Neural cell (in vitro differentiated cells): Measurements from ENCODE around the gene SPP2. TPM values are rescaled to one million over a fixed set of nuclear protein-coding genes. Genes with fewer than 3 reads are reported as not detected.

Source experiments
- H2AFZ ChIP-seq: fragments of 200-600, 300-800 bp; sonication (generic), shearing (Covaris generic); 2 replicates; pipeline ENCODE4 v1.6.0; 2014; ENCODE audit warnings: low read depth, mild to moderate bottlenecking, antibody characterized with exemption, low read length, moderate library complexity
- H3F3A ChIP-seq: fragments of 200-600 bp; shearing (Covaris generic); 2 replicates; pipeline ENCODE4 v1.6.1; 2016; ENCODE audit warnings: mild to moderate bottlenecking, moderate library complexity, mixed read lengths, antibody characterized with exemption, low read length; ENCODE audit not compliant: insufficient read depth, poor library complexity, severe bottlenecking
- H3K27ac ChIP-seq: fragments of 200-600, 300-800 bp; sonication (generic), shearing (Covaris generic); 2 replicates; pipeline ENCODE4 v1.5.1; 2014; ENCODE audit warnings: mild to moderate bottlenecking, low read length, moderate library complexity
- H3K27me3 ChIP-seq: fragments of 300-800, 200-600 bp; sonication (generic), shearing (Covaris generic); 2 replicates; pipeline ENCODE4 v1.6.0; 2014; ENCODE audit warnings: mild to moderate bottlenecking, low read depth, low read length, moderate library complexity; ENCODE audit not compliant: insufficient read depth
- H3K36me3 ChIP-seq: fragments of 300-800, 200-600 bp; sonication (generic), shearing (Covaris generic); 2 replicates; pipeline ENCODE4 v1.5.1; 2014; ENCODE audit warnings: mild to moderate bottlenecking, antibody characterized with exemption, low read length, moderate library complexity; ENCODE audit not compliant: insufficient read depth
- H3K4me2 ChIP-seq: fragments of 300-800, 200-600 bp; sonication (generic), shearing (Covaris generic); 2 replicates; pipeline ENCODE4 v1.6.0; 2014; ENCODE audit warnings: mild to moderate bottlenecking, low read length
- H3K4me3 ChIP-seq: fragments of 300-800, 200-600 bp; sonication (generic), shearing (Covaris generic); 2 replicates; pipeline ENCODE4 v1.5.1; 2014; ENCODE audit warnings: mild to moderate bottlenecking, low read length, moderate library complexity
- H3K79me2 ChIP-seq: fragments of 200-600 bp; shearing (Covaris generic); replicated peaks from 2 replicates; pipeline ENCODE4 v1.6.0; 2014; ENCODE audit warnings: mild to moderate bottlenecking, low read length, moderate library complexity; ENCODE audit not compliant: insufficient read depth
- H3K9ac ChIP-seq: fragments of 300-800, 200-600 bp; sonication (generic), shearing (Covaris generic); 2 replicates; pipeline ENCODE4 v1.6.1; 2016; ENCODE audit warnings: mild to moderate bottlenecking, low read length, mixed read lengths
- H3K9me2 ChIP-seq: fragments of 200-600 bp; shearing (Covaris generic); 2 replicates; pipeline ENCODE4 v1.6.1; 2016; ENCODE audit warnings: mild to moderate bottlenecking, low read length, mixed read lengths; ENCODE audit not compliant: insufficient read depth
- H3K9me3 ChIP-seq: fragments of 200-600, 300-800 bp; sonication (generic), shearing (Covaris generic); 2 replicates; pipeline ENCODE4 v1.6.1; 2016; ENCODE audit warnings: mild to moderate bottlenecking, mixed run types, low read length, moderate library complexity, mixed read lengths
- H4K20me1 ChIP-seq: fragments of 200-600 bp; shearing (Covaris generic); 2 replicates; pipeline ENCODE4 v1.6.1; 2016; ENCODE audit warnings: mild to moderate bottlenecking, mixed run types; ENCODE audit not compliant: insufficient read depth
- EP300 ChIP-seq: fragments of 450-650 bp; conservative IDR thresholded peaks from 2 replicates; pipeline ENCODE4 v1.6.1; 2014; ENCODE audit warnings: antibody characterized with exemption, mild to moderate bottlenecking, moderate library complexity; ENCODE audit not compliant: poor library complexity, severe bottlenecking
- EZH2 ChIP-seq: fragments of 200-600, 300-800 bp; shearing (Covaris generic), sonication (generic); IDR thresholded peaks from 2 replicates; pipeline ENCODE4 v1.6.1; 2014; ENCODE audit warnings: antibody characterized with exemption, low read length, borderline replicate concordance, mild to moderate bottlenecking; ENCODE audit not compliant: insufficient read depth, poor library complexity, severe bottlenecking
- MXI1 ChIP-seq: fragments of 450-650 bp; conservative IDR thresholded peaks from 2 replicates; pipeline ENCODE4 v1.6.1; 2014; ENCODE audit warnings: antibody characterized with exemption, mild to moderate bottlenecking; ENCODE audit not compliant: poor library complexity, severe bottlenecking
- POLR2AphosphoS5 ChIP-seq: IDR thresholded peaks from 2 replicates; pipeline ENCODE4 v1.6.1; 2012
- RAD21 ChIP-seq: fragments of 450-650 bp; conservative IDR thresholded peaks from 2 replicates; pipeline ENCODE4 v1.6.1; 2014; ENCODE audit warnings: antibody characterized with exemption, mild to moderate bottlenecking, moderate library complexity
- SMC3 ChIP-seq: fragments of 450-650 bp; conservative IDR thresholded peaks from 2 replicates; pipeline ENCODE4 v1.6.1; 2014; ENCODE audit warnings: antibody characterized with exemption, mild to moderate bottlenecking, moderate library complexity; ENCODE audit not compliant: poor library complexity
- TAF1 ChIP-seq: IDR thresholded peaks from 2 replicates; pipeline ENCODE4 v1.6.1; 2012; ENCODE audit warnings: low read depth
- polyA plus RNA-seq: library from polyadenylated mRNA; depleted of rRNA; stranded (reverse); fragments of >200 nt; gene quantifications from 2 replicates; pipeline ENCODE4 v1.2.3, GENCODE V29; 2014
- TF ChIP-seq, protein P1 (sequence below): fragments of 450-650 bp; IDR thresholded peaks from 2 replicates; pipeline ENCODE4 v1.5.1; 2014; ENCODE audit warnings: antibody characterized with exemption, mild to moderate bottlenecking, moderate library complexity; ENCODE audit not compliant: poor library complexity, severe bottlenecking
- TF ChIP-seq, protein P2 (sequence below): IDR thresholded peaks from 2 replicates; pipeline ENCODE4 v1.6.1; 2012; ENCODE audit warnings: borderline replicate concordance

SPP2 gene
- polyA plus RNA-seq, 1 donor from 2014 or later: not detected

DNA sequence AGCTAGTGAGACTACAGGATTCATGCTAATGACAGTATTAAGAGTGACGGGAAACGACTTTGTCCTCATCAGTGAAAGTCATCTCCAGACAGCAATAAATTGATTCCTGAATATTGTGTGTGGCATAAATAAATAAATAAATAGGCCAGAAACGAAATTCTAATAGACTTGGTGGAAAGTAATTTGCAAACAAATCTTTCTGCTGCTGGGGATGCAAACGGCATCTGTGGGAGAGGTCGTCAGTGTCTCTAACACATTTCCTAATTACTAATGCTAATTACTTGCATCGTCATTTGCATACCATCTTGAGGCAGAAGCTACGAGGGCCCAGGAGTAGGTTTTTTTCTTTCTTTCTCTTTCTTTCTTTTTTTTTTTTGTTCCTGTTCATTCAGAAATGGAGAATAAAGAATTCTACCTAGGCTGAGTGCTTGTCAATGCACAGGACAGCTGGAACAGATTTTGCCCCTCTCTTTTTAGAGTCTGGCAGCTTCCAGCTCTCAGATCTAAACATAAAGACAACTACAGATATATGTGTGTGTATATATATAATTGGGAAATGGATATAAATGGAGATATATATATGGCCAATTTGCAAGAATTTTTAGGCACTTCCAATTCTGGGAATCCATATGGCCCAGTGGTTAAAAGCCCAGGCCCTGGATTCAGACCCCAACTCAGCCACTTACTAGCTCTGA lies 75.1 kb downstream of the SPP2 start:
- Histone ChIP-seq H3F3A (no peaks in the 10 kb centered on the region), H3K9ac (no peak overlapping the region), H3K4me2 (no peak overlapping the region), H3K79me2 (no peaks in the 10 kb centered on the region), H3K9me3 (no peaks in the 10 kb centered on the region), H3K4me3 (no peak overlapping the region), H3K27ac (no peak overlapping the region), H3K36me3 (no peaks in the 10 kb centered on the region), H4K20me1 (no peaks in the 10 kb centered on the region), H3K9me2 (no peaks in the 10 kb centered on the region), H3K27me3 (no peaks in the 10 kb centered on the region), H2AFZ (no peak overlapping the region)
- TF ChIP-seq SMC3 (no peak), EZH2 (no peak), TAF1 (no peak), RAD21 (no peak), POLR2AphosphoS5 (no peak), EP300 (no peak), MXI1 (no peak)
- TF ChIP-seq, protein P1, sequence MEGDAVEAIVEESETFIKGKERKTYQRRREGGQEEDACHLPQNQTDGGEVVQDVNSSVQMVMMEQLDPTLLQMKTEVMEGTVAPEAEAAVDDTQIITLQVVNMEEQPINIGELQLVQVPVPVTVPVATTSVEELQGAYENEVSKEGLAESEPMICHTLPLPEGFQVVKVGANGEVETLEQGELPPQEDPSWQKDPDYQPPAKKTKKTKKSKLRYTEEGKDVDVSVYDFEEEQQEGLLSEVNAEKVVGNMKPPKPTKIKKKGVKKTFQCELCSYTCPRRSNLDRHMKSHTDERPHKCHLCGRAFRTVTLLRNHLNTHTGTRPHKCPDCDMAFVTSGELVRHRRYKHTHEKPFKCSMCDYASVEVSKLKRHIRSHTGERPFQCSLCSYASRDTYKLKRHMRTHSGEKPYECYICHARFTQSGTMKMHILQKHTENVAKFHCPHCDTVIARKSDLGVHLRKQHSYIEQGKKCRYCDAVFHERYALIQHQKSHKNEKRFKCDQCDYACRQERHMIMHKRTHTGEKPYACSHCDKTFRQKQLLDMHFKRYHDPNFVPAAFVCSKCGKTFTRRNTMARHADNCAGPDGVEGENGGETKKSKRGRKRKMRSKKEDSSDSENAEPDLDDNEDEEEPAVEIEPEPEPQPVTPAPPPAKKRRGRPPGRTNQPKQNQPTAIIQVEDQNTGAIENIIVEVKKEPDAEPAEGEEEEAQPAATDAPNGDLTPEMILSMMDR: no peak
- TF ChIP-seq, protein P2, sequence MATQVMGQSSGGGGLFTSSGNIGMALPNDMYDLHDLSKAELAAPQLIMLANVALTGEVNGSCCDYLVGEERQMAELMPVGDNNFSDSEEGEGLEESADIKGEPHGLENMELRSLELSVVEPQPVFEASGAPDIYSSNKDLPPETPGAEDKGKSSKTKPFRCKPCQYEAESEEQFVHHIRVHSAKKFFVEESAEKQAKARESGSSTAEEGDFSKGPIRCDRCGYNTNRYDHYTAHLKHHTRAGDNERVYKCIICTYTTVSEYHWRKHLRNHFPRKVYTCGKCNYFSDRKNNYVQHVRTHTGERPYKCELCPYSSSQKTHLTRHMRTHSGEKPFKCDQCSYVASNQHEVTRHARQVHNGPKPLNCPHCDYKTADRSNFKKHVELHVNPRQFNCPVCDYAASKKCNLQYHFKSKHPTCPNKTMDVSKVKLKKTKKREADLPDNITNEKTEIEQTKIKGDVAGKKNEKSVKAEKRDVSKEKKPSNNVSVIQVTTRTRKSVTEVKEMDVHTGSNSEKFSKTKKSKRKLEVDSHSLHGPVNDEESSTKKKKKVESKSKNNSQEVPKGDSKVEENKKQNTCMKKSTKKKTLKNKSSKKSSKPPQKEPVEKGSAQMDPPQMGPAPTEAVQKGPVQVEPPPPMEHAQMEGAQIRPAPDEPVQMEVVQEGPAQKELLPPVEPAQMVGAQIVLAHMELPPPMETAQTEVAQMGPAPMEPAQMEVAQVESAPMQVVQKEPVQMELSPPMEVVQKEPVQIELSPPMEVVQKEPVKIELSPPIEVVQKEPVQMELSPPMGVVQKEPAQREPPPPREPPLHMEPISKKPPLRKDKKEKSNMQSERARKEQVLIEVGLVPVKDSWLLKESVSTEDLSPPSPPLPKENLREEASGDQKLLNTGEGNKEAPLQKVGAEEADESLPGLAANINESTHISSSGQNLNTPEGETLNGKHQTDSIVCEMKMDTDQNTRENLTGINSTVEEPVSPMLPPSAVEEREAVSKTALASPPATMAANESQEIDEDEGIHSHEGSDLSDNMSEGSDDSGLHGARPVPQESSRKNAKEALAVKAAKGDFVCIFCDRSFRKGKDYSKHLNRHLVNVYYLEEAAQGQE: no peak

DNA sequence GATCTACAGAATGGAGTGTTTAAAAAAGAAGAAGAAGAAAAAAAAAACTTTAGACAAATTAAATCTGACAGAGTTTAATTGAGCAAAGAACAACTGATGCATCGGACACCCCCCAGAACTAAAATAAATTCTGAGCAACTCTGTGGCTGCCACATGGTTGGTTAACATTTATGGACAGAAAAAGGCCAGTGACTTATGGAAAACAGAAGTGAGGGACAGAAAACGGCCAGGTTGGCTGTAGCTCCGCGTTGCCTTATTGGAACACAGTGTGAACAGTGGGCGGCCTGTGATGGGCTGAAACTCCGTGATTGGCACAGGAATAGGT lies 75.6 kb downstream of the SPP2 start:
- H3K9me2 ChIP-seq: no peaks in the 10 kb centered on the region
- no peaks in the 10 kb centered on the region for H3K36me3 ChIP-seq
- no peaks in the 10 kb centered on the region for H3F3A ChIP-seq
- H3K4me3 ChIP-seq: no peak overlapping the region
- H3K79me2 ChIP-seq: no peaks in the 10 kb centered on the region
- no peaks in the 10 kb centered on the region for H3K9me3 ChIP-seq
- no peaks in the 10 kb centered on the region for H3K27me3 ChIP-seq
- H2AFZ ChIP-seq: no peak overlapping the region
- TF ChIP-seq SMC3 (no peak), RAD21 (no peak), MXI1 (no peak), POLR2AphosphoS5 (no peak)
- TF ChIP-seq, protein P1: no peak
- H3K9ac ChIP-seq: no peak overlapping the region
- H3K27ac ChIP-seq: no peak overlapping the region
- no peak overlapping the region for H3K4me2 ChIP-seq
- no peaks in the 10 kb centered on the region for H4K20me1 ChIP-seq

Other genes starting within 250 kb of the SPP2 start
- 1.3 and 3.3 TPM in 2 replicates for gene HJURP, start 196.2 kb upstream of the SPP2 start, polyA plus RNA-seq
- gene TRPM8, start 133.3 kb upstream of the SPP2 start, polyA plus RNA-seq: 0.18 TPM in 1 of 2 replicates, not detected in the other